GM19043 (cell line): ENCODE measurements around the gene C16orf96.
A peak's percentile ranks its signal among the peaks of the same experiment; 100 is the strongest.

Experiments used
- ATAC-seq: cut with Tn5 transposase; IDR thresholded peaks from one replicate; pipeline ENCODE4 v1.9.1; 2021; ENCODE audit warnings: low read depth; ENCODE audit not compliant: unreplicated experiment

Gene C16orf96

GRCh38 chr16:4525069-4525468, 31.1 kb upstream of the C16orf96 start:
- ATAC-seq, result no peak

GRCh38 chr16:4525634-4526277, 30.4 kb upstream of the C16orf96 start:
- no peak for ATAC-seq

GRCh38 chr16:4529085-4530060, 26.8 kb upstream of the C16orf96 start:
- ATAC-seq, result no peak

GRCh38 chr16:4531811-4532210, 24.3 kb upstream of the C16orf96 start:
- ATAC-seq, result no peak

- no peak for ATAC-seq
Observed at GRCh38 chr16:4532238-4532637, 23.9 kb upstream of the C16orf96 start.

- no peak for ATAC-seq
Observed at GRCh38 chr16:4533490-4533889, 22.6 kb upstream of the C16orf96 start.

GRCh38 chr16:4534151-4534790, 21.9 kb upstream of the C16orf96 start:
- ATAC-seq, result no peak

GRCh38 chr16:4535627-4536108, 20.5 kb upstream of the C16orf96 start:
- no peak for ATAC-seq

GRCh38 chr16:4536391-4537106, 19.6 kb upstream of the C16orf96 start:
- no peak for ATAC-seq

GRCh38 chr16:4537376-4538343, 18.5 kb upstream of the C16orf96 start:
- no peak for ATAC-seq

- peak; percentile 79 for ATAC-seq
Observed at GRCh38 chr16:4538350-4539235, 17.5 kb upstream of the C16orf96 start, which contains the start of gene CDIP1. CDIP1 (minus strand) TSS chr16:4538773; CDS start chr16:4514130, 24,643 bp downstream.

- ATAC-seq, result no peak
Observed at GRCh38 chr16:4539716-4540284, 16.3 kb upstream of the C16orf96 start.

GRCh38 chr16:4544473-4544872, 11.7 kb upstream of the C16orf96 start:
- ATAC-seq, result no peak

GRCh38 chr16:4548124-4548523, 8.0 kb upstream of the C16orf96 start:
- ATAC-seq, result no peak

GRCh38 chr16:4550591-4550990, 5.5 kb upstream of the C16orf96 start:
- ATAC-seq, result no peak

GRCh38 chr16:4552541-4552940, 3.6 kb upstream of the C16orf96 start:
- ATAC-seq, result no peak

GRCh38 chr16:4556580-4556979, 440 bp downstream of the C16orf96 start:
- no peak for ATAC-seq

- ATAC-seq, result no peak
Observed at GRCh38 chr16:4557973-4558372, 1.8 kb downstream of the C16orf96 start.
